Activated T-helper 1 cell treated with anti-CD3 and anti-CD28 coated beads, Interleukin-2, amount 50 U/mL, for 16 hours (primary cell): ENCODE measurements around the gene LYRM4.

Source experiments
- DNase-seq, 2 donors: peaks; one replicate each; pipeline ENCODE4 v3.0.0-alpha.2; 2020; ENCODE audit warnings: low read depth in 1 of 2, low spot score in 1 of 2

Gene LYRM4

GRCh38 chr6:5149891-5150290 is 110.9 kb downstream of the LYRM4 start:
- DNase-seq: no peak

- DNase-seq: no peak
Observed at GRCh38 chr6:5149159-5149704, 111.5 kb downstream of the LYRM4 start.

- no peak for DNase-seq
Observed at GRCh38 chr6:5146398-5146797, 114.4 kb downstream of the LYRM4 start.

GRCh38 chr6:5143634-5144311 is 117.0 kb downstream of the LYRM4 start:
- peak; percentile 58 to 83 for DNase-seq

- no peak for DNase-seq
Observed at GRCh38 chr6:5142915-5143314, 117.8 kb downstream of the LYRM4 start.

DNA sequence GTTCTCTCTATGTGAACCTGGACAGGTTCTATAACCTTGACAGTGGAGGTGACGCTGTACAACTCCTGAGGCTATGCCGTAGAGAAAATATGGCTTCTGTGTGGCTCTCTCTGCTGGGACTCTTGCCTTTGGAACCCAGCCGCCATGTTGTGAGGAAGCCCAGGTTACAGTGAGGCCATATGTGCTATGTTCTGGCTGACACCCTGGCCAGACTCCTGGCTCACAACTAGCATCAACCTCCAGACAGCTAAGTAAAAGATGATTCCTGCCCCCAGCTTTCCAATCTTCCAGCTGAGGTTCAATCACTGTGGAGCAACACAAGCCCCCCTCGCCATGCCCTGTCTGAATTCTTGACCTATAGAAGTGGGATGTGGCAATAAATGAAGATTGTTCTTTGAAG is 118.6 kb downstream of the LYRM4 start:
- DNase-seq: no peak

GRCh38 chr6:5141046-5141445 is 119.7 kb downstream of the LYRM4 start:
- no peak for DNase-seq

GRCh38 chr6:5139828-5140771 is 120.7 kb downstream of the LYRM4 start:
- DNase-seq: no peak

DNA sequence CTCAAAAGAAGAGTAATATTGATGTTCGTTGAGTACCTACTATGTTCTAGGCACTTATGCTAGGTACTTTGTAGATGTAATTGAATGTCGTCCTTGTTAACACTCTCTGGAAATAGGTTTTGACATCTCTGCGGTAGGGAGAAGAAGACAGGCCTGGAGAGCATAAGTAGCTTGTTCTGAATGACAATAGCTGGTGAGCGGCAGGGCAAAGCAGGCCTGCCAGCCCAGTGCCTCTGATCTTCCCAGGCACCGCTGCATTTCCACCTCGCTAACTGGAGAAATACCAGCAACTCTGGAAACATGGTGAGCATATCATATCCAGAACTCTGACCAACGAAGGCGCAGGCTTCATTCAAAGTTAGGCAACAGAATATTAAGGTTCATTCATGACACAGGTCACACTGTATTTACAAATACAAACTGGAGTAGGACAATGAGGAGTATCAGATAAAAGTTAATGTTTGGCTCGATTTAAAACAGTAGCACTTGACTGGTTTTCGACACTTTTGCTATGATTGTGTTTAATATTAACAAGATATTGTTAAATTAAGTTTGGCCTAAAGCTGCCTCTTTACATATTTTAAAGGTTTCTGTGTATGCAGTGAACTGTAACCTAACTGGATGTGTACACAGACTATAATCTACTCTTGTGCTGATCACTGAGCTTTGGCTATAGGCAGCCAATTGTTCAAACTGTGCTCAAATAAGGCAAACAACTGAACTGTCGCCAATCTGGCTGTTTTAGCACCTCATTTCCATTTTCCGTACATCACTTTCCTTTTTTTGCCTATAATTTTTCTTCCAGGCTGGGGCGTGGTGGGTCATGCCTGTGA is 121.5 kb downstream of the LYRM4 start:
- DNase-seq: no peak

- DNase-seq: no peak
Observed at GRCh38 chr6:5136851-5137250, 123.9 kb downstream of the LYRM4 start.

- DNase-seq: peak in 1 of 2 donors; percentile 8
Observed at GRCh38 chr6:5135788-5136376, 124.9 kb downstream of the LYRM4 start.

DNA sequence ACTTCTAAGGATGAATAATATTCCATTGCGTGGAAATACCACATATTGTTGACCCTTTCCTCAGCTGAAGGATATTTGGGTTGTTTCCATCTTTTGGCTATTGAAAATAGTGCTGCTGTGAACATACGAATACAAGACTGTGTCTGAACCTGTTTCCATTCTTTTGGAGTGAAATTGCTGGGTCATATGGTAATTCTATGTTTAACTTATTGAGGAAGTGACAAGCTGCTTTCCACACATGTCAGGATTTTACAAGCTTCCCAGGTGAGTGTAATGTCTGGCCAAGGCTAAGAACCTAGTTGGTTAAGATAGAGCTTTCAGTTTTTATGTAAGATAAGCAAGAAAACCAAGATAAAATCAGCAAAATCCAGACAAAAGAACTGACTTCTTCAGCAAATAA is 126.8 kb downstream of the LYRM4 start:
- no peak for DNase-seq

DNA sequence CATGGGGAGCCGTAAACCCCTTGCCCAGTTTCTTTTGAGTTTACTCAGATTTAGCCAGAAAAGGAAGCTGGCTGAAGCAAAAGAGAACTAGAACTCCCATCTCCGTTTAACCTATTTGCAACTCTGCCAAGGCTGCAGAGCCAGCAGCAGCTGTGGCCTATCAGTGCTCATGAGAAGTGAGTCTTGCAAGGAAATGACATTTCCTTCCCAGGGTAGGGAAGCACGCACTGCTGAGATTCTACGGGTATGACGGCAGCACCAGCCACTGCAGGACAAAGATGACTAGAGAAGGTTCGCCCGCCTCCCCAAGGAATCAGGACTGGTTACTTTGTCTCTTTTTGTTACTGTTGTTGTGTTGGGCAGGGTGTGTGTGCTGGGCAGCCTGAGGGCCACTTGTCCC is 128.0 kb downstream of the LYRM4 start:
- no peak for DNase-seq

DNA sequence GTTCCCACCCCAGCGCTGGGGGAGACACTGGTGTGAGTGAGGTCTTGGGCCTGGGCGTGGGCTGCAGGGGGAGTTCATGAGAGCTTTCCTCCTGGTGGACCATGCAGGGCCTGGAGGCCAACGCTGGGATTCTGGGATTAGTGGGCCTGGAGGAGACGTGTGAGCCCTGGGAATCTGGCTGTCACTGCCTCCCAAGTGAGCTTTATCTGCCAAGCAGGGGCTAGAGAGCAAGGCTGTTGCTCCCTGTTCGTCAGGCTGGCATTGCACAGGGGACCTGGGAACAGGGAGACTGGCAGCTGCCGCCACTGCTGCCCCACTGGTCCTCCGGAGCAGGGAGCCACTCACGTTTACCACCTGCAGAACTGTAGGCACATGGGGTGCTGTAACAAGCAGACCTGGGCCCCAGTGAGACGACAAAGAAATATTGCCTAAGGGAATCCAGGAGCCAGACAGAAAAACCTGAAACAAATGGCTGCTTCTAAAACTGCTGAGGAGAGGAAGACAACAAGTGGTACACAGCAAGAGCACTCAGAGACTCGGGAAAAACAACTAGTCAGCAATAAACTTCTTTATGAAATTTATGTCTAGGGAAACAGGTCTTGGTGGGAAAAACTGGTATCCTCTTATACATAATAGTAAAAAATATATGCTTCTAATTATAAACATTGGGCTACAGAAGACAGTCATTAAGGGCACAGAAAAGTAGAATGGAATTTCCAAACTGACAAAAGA is 130.4 kb downstream of the LYRM4 start:
- DNase-seq: no peak

DNA sequence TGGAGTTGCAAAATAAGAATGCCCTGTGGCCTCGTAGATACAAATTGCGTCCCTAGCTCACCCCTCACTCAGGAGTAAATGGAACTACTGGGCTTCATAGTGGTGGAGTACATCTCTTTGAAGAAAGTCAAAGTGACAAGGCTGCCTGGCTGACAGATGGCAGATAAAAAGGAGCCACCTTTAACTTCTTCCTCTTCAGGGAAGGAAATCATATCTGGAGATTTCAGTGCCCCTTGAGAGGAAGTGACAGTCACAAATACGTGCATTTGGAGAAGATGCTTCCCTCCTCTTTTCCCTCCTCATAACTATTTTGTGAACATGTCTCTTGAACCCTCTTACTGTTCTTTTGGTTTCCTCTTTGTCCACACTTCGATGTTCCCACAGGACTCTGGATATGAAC is 132.4 kb downstream of the LYRM4 start:
- DNase-seq: no peak

GRCh38 chr6:5127106-5127687 is 133.6 kb downstream of the LYRM4 start:
- DNase-seq: no peak

GRCh38 chr6:5126214-5126613 is 134.5 kb downstream of the LYRM4 start:
- DNase-seq: no peak

GRCh38 chr6:5125152-5126006 is 135.4 kb downstream of the LYRM4 start:
- DNase-seq: no peak

DNA sequence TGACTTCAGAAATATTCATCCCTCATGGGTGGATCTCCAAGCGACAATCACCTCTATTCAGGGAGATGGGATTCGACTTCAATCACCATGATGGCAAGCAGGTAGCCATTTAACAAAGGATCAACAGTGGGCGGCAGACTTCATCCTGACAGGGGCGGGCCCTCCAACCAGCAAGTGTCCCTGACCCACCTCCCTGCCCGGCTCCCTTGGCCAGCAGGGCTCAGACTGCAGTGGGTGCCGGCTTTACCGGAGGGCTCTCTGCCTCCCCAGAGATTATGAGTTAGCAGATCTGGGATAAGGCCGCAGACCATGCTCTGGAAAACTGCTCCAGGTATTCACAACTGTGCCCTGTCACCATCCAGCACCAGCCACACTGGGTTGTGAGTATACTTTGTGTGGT is 136.2 kb downstream of the LYRM4 start:
- DNase-seq: no peak
